HG03175 (cell line): ENCODE measurements around the gene RASGRP3.

Experiments used
- ATAC-seq: cut with Tn5 transposase; IDR thresholded peaks from one replicate; pipeline ENCODE4 v1.9.1; 2021; ENCODE audit warnings: mild to moderate bottlenecking, moderate library complexity; ENCODE audit not compliant: unreplicated experiment

RASGRP3 gene

GRCh38 chr2:33573657-33574056 is 97.2 kb downstream of the RASGRP3 start:
- ATAC-seq, result no peak

DNA sequence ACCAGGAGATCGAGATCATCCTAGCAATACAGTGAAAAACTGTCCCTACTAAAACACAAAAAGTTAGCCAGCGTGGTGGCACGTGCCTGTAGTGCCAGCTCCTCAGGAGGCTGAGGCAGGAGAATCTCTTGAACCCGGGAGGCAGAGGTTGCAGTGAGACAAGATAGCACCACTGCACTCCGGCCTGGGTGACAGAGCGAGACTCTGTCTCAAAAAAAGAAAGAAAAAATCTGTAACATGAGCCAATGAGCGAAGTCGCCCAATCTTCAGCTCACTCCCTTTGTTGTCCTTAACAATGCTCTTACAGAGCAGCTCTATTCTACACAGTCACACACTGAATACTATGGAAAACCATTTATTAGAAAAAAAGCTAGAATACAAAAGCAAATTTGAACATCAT is 100.6 kb downstream of the RASGRP3 start:
- no peak for ATAC-seq

DNA sequence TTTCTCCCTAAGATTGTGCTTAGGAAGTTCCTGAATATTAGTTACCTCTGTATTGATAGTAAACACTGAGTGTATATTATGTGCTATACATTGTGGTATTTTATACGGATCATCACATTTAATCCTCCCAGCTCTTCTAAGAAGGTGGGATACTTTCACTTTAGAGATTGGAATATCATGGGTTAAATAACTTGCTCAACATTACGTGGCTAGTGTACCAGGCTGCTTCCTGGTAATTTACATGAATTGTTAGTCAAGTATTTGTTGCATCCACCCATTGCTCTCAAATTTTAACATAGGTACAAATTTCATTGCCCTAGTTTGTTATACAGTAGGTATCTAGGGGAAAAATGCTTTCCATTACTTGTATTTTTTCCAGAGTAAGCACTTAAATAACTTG is 101.2 kb downstream of the RASGRP3 start:
- no peak for ATAC-seq

DNA sequence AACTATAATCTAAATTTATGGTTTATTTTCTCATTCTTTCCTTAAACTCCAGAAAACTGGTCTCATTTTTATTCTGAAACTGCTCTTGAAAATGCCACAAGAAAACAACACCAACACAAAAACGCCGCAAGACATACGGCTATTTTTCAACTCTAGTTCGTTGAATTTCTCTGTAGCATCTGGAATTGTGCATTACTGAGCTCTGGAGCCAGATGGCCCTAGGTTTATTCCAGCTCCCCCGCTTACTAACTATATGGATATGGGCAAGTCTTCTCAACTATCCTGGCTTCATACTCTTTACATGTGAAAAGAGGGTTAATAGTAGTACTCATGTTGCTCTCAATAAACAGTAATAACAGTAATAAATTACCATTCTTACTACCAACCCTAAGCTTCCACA is 102.8 kb downstream of the RASGRP3 start:
- no peak for ATAC-seq

GRCh38 chr2:33581872-33582271 is 105.4 kb downstream of the RASGRP3 start:
- no peak for ATAC-seq

DNA sequence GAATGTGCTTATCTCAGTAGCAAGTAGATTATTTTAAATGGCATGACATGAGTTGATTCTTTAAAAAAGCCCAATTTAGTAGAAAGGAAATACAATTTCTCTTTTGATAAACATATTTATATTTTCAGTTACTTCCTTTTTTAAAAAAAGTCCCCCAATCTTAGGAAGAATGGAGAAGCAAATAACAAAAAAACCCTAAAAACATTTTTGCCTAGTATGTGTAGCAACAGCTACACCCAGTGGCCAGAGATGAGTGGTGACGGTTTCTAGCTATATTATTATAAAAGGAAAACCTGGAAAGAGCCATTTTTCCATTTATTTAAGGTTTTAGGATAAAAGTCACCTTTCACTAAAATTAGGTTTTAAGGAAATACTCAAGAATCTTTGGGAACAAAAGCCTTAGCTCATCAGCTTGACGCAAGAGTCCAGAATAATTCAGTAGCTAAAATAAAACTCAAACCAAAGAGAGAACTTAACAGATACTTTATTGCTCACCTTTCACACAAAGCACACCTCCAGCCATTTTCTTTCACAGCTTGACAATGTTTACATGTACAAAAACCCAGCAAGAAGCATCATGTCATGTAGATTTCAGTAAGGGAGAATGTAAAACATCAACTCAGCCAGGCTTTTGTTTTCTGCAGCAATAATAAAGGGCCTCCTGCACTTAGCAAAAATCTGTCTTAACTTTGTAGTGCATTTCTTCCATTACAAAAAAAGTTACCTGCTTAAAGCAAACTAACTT is 106.9 kb downstream of the RASGRP3 start:
- peak; percentile 56 for ATAC-seq

GRCh38 chr2:33586766-33587165 is 110.3 kb downstream of the RASGRP3 start:
- no peak for ATAC-seq

DNA sequence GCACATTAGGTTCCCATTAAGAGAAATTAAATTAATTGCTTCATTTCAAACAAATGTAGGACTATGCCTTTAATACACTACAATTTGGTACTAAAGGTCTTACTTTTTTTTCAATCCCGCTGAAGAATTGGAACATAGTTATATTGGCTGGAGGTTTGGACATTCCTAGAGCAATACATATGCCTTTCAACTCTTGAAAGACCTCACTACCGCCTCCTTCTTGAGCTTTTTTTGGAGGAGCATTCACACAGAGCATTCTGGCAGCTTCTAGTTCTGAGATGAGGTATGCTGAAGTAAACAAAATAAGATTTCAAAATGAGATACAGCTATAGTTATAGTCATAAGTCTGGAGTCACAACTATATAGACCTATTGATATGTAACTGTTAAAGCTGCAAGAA is 111.8 kb downstream of the RASGRP3 start:
- ATAC-seq, result no peak

GRCh38 chr2:33589444-33589843 is 113.0 kb downstream of the RASGRP3 start:
- ATAC-seq, result no peak

DNA sequence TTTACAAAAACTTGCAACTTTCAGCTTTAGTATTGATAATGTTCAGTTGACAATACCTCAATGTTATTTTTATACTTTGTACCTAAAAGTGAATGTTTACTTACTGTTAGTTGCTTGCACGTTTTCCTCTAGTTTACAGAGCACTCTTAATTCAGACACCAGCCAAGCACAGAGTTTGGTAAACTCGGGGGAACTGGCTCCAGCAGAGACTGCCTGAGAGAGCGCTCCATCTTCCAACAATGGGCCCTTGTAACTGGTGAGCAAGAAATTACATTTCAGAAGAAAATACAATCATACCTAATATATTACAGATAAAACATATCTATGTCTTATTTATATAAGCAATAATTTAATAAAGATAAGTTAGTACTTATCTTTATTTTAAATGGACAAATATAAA is 118.9 kb downstream of the RASGRP3 start:
- ATAC-seq, result no peak

DNA sequence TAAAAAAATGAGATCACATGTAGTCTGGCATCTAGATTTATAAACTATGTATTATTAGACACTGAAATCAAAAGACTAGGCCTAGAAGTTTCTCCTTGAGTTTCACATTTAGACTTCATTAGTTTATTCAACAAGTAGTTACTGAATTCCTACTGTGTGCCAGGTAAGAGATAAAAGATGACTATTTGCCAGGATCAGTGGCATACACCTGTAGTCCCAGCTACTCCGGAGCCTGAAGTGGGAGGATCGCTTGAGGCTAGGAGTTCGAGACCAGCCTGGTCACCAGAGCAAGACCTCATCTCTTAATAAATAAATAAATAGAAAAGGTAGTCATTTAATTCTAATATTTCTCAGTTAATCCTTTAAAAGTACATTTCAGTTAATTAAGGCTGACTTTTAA is 120.6 kb downstream of the RASGRP3 start:
- ATAC-seq, result no peak

GRCh38 chr2:33598561-33599174 is 122.2 kb downstream of the RASGRP3 start:
- peak; percentile 60 for ATAC-seq

GRCh38 chr2:33599175-33599942 is 122.9 kb downstream of the RASGRP3 start, which contains the start of gene FAM98A:
TSS of gene FAM98A (minus strand) at chr2:33599299. CDS start at chr2:33599221, 78 bp downstream.
- peak; percentile 91 for ATAC-seq

DNA sequence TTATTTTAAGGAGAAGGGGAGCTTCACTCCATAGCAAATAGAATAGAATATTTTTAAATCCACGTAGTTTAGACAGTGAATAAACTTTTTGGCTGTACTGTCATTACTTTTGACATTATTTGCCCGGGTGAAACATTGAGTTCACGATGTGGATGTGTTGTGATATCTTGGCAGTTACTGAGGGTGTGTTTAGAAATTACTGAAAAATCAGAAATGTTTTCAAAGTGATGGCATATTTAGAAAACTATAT is 123.4 kb downstream of the RASGRP3 start:
- ATAC-seq, result no peak

- no peak for ATAC-seq
These were observed 125.9 kb downstream of the RASGRP3 start for GRCh38 chr2:33602201-33602830.

GRCh38 chr2:33603416-33603815 is 127.0 kb downstream of the RASGRP3 start:
- ATAC-seq, result no peak

DNA sequence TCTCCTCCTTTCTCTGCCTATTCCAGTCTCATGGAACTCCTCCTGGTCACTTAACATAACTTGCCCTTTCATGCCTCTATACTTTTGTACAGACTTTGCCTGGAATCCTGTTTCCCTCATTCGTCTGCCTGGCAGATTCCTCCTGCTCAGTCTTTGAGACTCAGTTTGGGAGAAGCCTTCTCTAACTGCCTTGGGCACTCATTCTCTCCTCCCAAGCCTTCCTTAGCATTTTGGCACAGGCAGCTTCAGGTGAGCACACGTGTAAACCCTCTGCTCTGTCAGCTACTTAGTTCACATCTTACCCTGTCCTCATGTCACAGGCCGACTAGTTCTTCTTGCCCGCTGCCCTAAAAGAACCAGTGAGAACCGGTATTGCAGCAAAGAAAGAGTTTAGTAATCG is 128.6 kb downstream of the RASGRP3 start:
- ATAC-seq, result no peak

- no peak for ATAC-seq
These were observed 129.7 kb downstream of the RASGRP3 start for GRCh38 chr2:33606100-33606499.

DNA sequence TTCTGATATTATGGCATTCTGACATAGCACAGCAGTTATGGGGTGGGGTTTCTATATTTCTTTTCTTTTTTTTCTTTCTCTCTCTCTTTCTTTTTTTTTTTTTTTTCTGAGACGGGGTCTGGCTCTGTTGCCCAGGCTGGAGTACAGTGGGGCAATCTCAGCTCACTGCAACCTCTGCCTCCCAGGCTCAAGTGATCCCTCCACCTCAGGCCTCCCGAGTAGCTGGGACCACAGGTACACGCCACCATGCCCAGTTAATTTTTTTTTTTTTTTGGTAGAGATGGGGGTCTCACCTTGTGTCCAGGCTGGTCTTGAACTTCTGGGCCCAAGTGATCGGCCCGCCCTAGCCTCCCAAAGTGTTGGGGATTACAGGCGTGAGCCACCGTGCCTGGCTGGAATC is 130.2 kb downstream of the RASGRP3 start:
- no peak for ATAC-seq

- no peak for ATAC-seq
These were observed 130.8 kb downstream of the RASGRP3 start for GRCh38 chr2:33607251-33607721.

DNA sequence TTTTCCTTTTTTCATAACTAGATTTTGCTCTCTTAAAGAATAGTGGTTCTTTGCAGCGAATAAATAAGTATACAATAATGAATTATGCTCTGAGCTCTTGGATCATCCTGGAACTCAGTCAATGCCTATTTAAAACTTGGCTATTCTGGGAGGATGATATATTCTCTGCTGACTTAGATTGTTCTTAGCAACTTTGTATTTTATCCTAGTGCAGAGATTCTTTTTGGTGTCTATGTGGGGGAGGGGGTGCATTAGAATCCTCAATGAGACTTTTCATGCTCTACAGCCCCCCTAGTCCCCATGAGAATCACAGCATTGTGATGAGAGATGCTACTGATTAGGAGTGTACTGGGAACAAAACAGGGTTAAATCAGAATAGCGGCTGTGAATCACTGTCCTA is 131.5 kb downstream of the RASGRP3 start:
- ATAC-seq, result no peak

GRCh38 chr2:33614190-33614589 is 137.7 kb downstream of the RASGRP3 start:
- ATAC-seq, result no peak
